IPS-NIHi7 (cell line): ENCODE results near the gene SUFU.

ENCODE experiments used
- DNase-seq: peaks from one replicate; pipeline ENCODE4 v3.0.0; 2012; ENCODE audit warnings: mixed read lengths; ENCODE audit errors: extremely low spot score

The SUFU gene

GRCh38 chr10:102595293-102595692 lies 91.5 kb downstream of the SUFU start:
- DNase-seq, result no peak

- DNase-seq, result peak; percentile 53
These were observed 92.1 kb downstream of the SUFU start for GRCh38 chr10:102595897-102596296.

- DNase-seq, result peak; percentile 93
These were observed 92.8 kb downstream of the SUFU start for GRCh38 chr10:102596506-102596971.

GRCh38 chr10:102597131-102597991 lies 93.6 kb downstream of the SUFU start:
- DNase-seq, result no peak

GRCh38 chr10:102598243-102598642 lies 94.5 kb downstream of the SUFU start:
- DNase-seq, result no peak

GRCh38 chr10:102599565-102600327 lies 96.0 kb downstream of the SUFU start:
- DNase-seq, result no peak

GRCh38 chr10:102600816-102601215 lies 97.0 kb downstream of the SUFU start:
- DNase-seq, result no peak

- DNase-seq, result no peak
These were observed 97.9 kb downstream of the SUFU start for GRCh38 chr10:102601639-102602038.

- no peak for DNase-seq
These were observed 98.7 kb downstream of the SUFU start for GRCh38 chr10:102602272-102603045.

- DNase-seq, result no peak
These were observed 100.2 kb downstream of the SUFU start for GRCh38 chr10:102603946-102604345.

- no peak for DNase-seq
These were observed 100.7 kb downstream of the SUFU start for GRCh38 chr10:102604439-102604841.

GRCh38 chr10:102605712-102606111 lies 101.9 kb downstream of the SUFU start:
- DNase-seq, result no peak

- no peak for DNase-seq
These were observed 104.7 kb downstream of the SUFU start for GRCh38 chr10:102608487-102608886.

GRCh38 chr10:102610441-102610887 lies 106.7 kb downstream of the SUFU start:
- DNase-seq, result no peak

GRCh38 chr10:102611514-102612087 lies 107.8 kb downstream of the SUFU start:
- DNase-seq, result no peak

- DNase-seq, result no peak
These were observed 109.1 kb downstream of the SUFU start for GRCh38 chr10:102612964-102613275.

GRCh38 chr10:102613286-102613685 lies 109.5 kb downstream of the SUFU start:
- DNase-seq, result no peak

- DNase-seq, result no peak
These were observed 110.0 kb downstream of the SUFU start for GRCh38 chr10:102613785-102614184.

GRCh38 chr10:102614888-102615287 lies 111.1 kb downstream of the SUFU start:
- no peak for DNase-seq

GRCh38 chr10:102615361-102615760 lies 111.6 kb downstream of the SUFU start:
- peak; percentile 85 for DNase-seq

GRCh38 chr10:102616066-102616770 lies 112.4 kb downstream of the SUFU start:
- DNase-seq, result no peak
